ENCODE results near the gene KIAA0319L.
A peak's percentile ranks its signal among the peaks of the same experiment; 100 is the strongest.
"Not testable (repeated sequence)": the region's sequence is repeated elsewhere in the genome, so short reads cannot be mapped to it uniquely, and the experiment has no call there.

The KIAA0319L gene

GRCh38 chr1:35481229-35481628 is 76.0 kb downstream of the KIAA0319L start:
- DNase-seq = no peak

DNA sequence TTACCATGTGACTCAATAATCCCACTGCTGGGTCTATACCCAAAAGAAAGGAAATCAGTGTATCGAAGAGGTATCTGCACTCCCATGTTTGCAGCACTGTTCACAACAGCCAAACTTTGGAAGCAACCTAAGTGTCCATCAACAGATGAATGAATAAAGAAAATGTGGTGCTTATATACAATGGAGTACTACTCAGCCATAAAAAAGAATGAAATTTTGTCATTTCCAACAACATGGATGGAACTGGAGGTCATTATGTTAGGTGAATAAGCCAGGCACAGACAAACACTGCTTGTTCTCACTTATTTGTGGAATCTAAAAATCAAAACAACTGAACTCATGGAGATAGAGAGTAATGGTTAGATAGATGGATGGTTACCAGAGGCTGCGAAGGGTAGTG is 79.3 kb downstream of the KIAA0319L start:
- no peak for DNase-seq

GRCh38 chr1:35475856-35476674 is 81.1 kb downstream of the KIAA0319L start:
- no peak for DNase-seq

DNA sequence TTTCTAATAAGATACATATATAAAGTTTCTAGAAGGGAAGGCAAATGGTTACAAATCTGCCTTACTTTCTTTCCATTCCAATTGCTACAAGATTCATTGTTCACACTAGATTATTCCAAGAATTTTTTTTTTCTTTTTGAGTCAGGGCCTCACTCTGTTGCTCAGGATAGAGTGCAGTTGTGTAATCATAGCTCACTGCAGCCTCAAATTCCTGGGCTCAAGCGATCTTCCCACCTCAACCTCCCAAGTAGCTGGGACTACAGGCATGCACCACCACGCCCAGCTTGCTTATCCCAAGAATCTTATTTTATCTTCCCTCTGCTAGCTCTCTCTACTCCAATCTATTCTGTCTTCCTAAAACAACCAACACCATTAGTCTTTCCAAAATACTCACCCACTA is 81.8 kb downstream of the KIAA0319L start:
- no peak for DNase-seq

DNA sequence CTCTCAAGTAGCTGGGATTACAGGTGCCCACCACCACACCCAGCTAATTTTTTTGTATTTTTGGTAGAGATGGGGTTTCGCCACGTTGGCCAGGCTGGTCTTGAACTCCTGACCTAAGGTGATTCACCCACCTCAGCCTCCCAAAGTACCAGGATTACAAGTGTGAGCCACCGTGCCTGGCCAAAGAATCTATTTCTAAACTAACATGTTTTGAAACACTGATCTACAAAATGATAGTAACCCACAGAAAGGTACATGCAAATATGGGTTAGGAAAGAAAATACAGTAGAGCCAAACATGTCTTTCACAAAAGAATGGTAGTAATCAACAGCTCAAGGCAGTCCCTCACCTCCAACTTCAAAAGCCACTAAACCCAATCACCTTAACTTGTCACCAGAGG is 84.0 kb downstream of the KIAA0319L start:
- not testable (repeated sequence) for DNase-seq

- no peak for DNase-seq
Observed at GRCh38 chr1:35470977-35471613, 86.1 kb downstream of the KIAA0319L start.

- DNase-seq = no peak
Observed at GRCh38 chr1:35466120-35466519, 91.1 kb downstream of the KIAA0319L start.

GRCh38 chr1:35463749-35464148 is 93.5 kb downstream of the KIAA0319L start:
- not testable (repeated sequence) for DNase-seq

DNA sequence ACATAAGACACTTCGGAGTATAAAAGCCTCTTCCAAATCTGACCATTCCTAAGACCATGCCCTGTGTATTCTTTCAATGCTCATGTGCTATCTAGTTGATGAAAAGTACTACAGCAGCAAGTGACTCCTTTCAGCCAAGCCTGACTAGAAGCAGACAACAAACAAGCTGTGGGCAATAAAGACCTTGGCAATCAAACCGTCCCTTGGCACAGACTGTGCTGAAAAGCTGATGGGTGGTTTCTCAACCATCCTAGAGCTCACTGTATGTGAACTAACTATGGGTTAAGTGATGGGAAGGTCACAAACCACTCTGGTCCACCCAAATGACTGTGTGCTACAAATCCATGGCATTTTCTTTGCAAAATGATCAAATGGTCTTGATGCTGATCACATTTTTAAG is 94.0 kb downstream of the KIAA0319L start:
- no peak for DNase-seq

DNA sequence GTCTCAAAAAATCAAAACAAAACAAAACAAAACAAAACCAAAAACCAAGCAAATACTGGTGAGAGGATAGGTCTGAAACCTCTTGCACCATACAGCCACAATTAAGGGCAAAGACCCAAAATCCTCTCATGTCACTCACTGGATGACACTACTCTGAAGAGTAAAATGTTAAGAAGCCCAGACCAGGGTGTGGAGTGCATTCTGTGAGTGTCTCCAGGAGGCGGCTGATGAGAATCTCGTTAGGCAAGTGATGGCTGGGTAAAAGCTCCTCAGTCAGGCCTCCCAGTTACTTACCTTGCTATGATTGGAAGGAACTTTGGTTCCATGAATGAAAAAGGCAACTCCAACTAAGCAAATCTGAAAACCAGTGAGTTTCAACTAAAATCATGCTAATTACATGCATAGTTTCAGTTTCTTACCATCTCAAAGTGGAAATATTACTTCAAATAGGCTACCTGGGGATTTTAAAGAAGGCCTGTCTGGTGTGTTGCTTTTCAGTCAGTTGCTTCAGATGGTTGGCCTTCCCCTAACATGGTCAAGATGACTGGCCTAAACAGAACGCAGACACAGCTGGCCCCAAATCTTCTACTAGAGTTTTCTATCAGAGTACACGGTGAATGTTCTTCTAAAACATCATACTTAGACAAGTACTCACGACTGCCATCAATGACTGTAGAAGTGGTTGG is 95.1 kb downstream of the KIAA0319L start:
- no peak for DNase-seq

- DNase-seq = no peak
Observed at GRCh38 chr1:35460796-35461195, 96.4 kb downstream of the KIAA0319L start.

DNA sequence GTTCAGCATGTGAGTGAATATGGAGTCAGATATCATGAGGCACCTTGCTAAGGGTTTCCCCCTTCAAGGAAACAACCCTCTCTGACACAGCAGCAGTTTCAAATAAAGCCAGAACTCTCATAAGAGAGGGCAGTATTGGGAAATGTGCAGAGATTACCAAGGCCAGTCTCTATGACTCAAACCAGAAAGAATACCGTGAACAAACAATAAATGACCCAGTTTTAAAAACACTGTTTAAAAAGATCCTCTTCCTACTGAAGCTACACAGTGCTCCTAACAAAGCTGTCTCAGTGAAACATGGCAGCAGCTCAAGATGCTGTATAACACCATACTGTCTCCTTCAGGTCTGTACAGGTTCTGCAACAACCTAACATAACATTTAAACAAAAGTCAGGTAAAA is 102.6 kb downstream of the KIAA0319L start:
- DNase-seq = no peak

DNA sequence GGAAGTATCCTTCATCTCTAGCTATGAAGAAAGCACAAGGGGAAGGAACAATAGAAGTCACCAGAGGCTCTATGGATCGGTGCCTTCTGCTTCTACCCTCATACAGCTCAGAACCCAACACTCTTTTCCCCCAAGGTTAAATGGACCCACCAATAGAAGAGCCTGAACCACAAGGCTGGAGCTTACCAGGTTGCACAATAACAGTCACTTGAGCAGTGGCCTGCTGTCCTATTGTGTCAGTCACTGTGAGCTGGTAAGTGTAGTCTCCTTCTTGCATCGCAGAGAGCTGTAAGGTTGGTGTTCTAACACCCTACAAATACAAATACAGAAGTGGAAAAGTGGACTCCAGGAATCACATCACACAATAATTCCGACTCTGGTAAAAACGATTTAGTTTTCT is 103.0 kb downstream of the KIAA0319L start:
- no peak for DNase-seq

GRCh38 chr1:35453031-35453430 is 104.2 kb downstream of the KIAA0319L start:
- no peak for DNase-seq

- no peak for DNase-seq
Observed at GRCh38 chr1:35452106-35452774, 105.0 kb downstream of the KIAA0319L start.

GRCh38 chr1:35451125-35451528 is 106.1 kb downstream of the KIAA0319L start:
- peak; percentile 73 for DNase-seq

- no peak for DNase-seq
Observed at GRCh38 chr1:35449334-35450008, 107.7 kb downstream of the KIAA0319L start.

DNA sequence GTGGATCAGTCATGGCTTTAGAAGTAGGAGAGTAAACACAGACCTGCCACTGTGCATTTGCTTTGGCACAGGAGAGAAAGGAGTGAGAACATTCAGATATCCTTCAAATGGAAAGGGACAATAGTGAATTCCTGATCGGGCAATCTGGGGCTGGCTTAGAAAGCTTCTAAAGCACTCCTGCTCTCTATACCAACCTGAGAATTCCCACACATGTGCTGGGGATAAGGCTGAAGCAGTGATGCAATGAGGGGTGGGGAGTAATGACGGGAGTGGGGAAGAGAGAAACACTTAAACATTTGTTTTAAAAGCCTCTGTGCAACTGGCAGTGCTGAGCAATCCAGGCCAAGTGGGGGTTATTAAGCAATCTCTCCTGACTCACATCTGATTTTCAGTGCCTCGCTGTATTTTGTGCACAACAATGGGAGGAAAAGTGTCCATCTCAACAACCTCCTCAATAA is 108.8 kb downstream of the KIAA0319L start:
- no peak for DNase-seq

GRCh38 chr1:35447278-35447677 is 109.9 kb downstream of the KIAA0319L start:
- no peak for DNase-seq

GRCh38 chr1:35444519-35444774 is 112.8 kb downstream of the KIAA0319L start:
- DNase-seq = no peak

DNA sequence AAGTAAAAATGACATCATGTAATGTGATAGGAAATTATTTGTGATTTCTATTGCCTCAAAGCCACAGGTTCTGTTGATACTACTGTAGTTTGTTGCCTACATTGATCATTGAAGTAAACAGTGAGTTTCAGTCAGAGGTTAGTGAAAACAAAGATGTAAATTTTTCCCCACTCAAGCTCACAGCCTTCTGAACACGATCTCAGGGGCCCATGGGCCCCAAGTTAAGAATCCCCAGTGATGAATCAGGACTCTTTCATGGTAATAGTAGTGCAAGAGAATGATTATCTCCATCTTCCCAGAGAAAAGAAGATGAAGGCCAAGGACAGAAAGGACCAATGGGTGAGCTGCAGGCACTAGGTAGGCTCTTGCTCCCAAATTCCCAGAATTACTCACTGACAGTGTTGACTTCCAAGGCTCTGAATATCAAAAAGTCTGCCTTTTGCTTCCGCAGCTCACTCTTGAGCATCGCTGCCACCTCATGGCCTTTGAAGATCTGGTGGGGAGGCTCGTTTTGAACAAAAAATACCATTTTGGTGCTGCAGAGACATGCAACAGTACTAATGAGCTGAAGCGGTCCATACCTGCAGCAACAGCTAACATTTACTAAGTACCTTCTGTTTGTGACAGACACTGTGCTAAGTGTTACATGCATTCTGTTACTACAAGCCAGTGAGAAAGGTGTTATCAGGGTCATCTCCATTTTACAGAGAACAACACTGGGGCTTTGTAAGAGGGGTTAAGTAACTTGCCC is 113.3 kb downstream of the KIAA0319L start:
- DNase-seq = no peak

GRCh38 chr1:35442734-35443133 is 114.5 kb downstream of the KIAA0319L start:
- DNase-seq = no peak

Data from left hindlimb (tissue), 1 donor.